ENCODE measurements around the gene NXT2.
"Not testable (repeated sequence)": the region's sequence is repeated elsewhere in the genome, so short reads cannot be mapped to it uniquely, and the experiment has no call there.

NXT2 gene

DNA sequence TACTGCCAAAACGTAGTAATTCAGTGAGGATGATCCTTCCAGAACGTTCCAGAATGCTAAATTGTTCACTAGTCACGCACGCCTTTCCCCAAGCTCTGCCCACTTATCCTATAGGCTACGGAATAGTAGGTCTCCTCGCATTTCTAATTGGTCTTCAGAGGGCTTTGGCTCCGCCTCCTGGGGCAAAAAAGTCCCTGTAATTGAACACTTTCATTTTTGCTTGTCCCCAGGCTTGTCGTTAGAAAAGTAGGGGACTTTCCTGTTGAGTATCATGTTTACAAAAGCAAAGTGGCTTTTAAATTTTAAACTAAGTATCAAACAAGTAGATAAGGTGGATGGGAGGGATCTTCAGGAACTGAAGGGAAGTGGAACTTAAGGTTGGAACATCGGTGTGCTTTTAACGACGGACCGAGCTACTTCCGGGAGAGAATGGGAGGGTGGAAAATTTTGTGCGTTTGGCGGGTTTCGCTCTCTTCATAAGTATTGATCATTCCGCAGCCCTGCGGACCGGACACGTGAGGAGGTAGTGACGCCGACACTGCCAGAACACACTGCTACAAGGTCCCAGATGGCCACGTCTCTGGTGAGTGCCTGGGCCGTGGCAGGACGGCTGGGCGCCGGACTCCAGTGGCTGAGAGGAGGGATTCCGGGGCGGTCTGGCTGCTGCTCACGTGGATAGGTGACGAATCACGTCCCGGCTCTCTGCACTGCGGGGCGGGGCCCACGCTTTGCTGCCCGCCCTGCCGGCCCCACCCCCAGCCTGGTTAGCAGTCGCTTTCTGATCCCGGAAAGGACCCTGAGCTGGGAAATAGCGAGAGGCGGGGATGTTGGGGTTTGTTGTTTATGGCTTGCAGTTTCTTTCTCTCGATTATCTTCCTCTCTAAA lies at the start of gene NXT2:
TSS of gene NXT2 (plus strand) at position 406 of the 885 bp plus-strand sequence. CDS start at position 569, 163 bp downstream.
- FAIRE-seq: peak; percentile 55

DNA sequence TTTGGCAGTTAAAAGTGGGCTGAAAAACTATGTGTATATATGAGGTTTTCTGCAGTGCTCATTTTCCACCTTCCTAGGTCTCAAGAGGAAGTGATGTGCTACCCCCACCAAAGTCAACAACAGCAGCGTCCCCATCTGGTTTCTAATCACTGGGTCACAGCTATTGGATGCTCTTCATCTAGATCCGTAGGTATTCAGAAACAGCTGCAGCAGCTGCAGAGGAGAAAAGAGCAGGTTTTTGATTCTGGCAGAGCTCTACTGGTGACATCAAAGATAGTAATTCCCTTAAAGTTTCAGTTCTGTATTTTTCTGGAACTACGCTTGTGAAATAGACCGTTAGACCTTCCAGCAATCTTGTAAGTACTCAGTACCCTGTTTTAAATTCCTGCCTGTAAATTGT lies 49.0 kb upstream of the NXT2 start:
- FAIRE-seq: no peak

DNA sequence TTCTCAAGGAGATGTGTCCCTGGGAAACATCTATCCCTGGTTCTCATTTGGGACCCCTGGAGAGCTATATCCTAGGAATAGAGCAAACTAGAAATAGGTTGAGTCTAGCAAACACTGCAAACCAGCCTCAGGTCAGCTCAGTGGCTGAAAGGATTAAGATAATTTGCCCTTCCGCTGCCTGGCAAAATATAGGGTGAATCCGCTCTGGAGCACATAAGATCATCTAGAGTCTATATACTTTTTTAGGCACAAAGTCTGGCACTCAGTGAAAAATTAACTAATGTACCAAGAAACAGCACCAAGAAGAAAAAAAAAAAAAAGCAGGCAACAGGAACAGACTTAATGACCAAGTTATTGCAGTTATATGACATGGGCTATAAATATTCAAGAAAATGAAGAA lies 47.5 kb upstream of the NXT2 start:
- FAIRE-seq: no peak

DNA sequence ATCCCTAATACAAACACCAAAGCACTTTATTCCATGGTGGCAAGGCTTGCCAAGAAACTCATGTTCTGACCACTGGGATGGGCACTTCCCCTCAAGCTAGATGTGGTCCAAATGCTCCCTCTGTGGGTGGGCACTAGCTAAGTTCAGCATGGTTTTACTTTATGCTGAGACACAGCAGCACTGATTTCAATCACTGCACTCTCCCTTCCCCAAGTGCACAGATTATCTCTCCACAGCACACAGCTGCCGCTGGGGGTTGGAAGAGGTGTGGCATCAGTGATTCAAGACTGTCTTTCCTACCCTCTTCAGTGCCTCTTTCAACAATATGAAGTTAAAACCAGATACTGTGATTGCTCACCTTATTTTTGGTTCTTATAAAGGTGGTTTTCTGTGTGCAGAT lies 38.2 kb upstream of the NXT2 start:
- FAIRE-seq: no peak

DNA sequence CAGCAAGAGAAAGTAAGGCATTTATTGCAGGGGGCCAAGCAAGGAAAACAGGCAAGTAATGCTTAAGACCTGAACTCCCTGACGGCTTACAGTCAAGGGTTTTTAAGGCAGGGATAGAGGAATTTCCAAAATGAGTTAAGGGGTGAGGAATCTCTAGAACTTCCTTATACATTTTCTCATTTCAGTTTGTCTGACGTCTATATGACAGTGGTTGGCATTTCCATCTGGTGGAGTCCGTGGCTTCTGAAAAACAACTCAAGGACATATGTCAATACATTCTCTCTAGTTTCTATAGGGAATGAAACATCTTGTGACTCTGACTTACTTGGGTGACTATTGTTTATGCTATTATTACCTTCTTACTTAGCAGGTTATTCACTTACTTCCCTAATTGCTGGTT lies 35.5 kb upstream of the NXT2 start:
- FAIRE-seq: no peak

DNA sequence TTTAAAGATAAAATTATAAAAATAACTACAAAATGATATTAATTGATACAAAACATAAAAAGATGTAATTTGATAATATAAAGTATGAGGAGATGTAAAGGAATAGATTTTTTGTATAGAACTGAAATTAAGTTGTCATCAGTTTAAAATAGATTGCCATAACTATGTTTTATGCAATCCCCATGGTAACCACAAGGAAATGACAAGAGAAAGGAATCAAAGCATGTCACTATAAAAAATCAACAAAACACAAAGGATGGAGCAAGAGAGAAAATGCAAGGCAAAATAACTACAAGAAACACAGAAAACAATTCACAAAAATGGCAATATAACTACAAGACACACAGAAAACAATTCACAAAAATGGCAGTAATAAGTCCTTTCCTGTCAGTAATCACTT lies 27.7 kb upstream of the NXT2 start:
- no peak for FAIRE-seq

DNA sequence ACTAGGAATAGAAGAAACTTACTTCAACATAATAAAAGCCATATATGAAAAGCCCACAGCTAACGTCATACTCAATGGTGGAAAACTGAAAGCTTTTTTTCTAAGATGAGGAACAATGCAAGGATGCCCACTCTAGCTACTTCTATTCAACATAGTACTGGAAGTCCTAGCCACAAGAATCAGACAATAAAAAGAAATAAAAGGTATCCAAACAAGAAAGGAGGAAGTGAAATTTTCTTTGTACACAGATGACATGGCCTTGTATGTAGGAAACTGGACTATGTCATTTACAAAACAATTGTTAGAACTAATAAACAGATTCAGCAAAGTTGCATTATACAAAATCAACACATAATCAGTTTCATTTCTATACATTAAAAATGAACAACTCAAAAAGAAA lies 25.5 kb upstream of the NXT2 start:
- no peak for FAIRE-seq

DNA sequence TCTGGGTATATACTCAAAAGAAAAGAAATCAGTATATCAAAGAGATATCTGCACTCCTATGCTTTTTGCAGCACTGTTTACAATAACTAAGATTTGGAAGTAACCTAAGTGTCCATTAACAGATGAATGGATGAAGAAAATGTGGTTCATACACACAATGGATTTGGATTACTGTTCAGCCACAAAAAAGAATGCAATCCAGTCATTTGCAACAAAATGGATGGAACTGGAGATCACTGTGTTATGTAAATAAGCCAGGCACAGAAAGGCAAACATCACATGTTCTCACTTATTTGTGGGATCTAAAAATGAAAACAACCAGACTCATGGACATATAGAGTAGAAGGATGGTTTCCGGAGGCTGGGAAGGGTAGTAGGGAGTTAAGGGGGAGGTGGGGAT lies 17.6 kb upstream of the NXT2 start:
- FAIRE-seq: no peak

DNA sequence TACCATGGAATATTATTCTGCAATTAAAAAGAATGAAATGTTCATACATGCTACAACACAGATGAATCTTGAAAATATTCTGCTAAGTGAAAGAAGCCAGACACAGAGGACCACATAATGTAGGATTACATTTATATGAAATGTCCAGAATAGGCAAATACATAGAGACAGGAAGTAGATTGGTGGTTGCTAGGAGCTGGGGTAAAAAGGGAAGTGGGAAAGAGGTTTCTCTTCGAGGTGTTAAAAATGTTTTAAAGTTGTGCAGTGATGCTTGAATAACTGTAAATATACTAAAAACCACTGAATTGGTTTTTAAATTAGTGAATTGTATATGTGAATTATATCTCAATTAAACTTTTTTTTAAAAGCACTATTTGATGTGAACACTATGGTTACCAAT lies 3.6 kb upstream of the NXT2 start:
- FAIRE-seq: peak; percentile 86

DNA sequence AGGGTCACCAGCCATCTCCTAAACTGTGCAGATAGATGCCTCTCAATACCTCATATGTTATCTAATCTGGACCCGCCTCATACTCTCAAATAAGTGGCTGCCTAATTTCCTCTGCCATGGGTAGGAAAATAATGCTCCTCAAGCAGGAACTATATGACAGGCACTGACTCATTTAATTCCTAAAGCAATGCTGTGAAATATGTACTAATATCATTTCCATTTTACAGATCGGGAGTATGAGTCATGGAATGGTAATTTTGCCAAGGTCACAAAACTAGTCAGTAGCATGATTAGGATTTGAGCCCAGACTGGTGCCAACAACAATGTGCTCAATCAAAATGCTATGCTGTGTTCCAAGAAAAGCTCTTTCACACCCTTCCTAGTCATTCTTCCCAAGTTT lies 3.0 kb upstream of the NXT2 start:
- FAIRE-seq: no peak

DNA sequence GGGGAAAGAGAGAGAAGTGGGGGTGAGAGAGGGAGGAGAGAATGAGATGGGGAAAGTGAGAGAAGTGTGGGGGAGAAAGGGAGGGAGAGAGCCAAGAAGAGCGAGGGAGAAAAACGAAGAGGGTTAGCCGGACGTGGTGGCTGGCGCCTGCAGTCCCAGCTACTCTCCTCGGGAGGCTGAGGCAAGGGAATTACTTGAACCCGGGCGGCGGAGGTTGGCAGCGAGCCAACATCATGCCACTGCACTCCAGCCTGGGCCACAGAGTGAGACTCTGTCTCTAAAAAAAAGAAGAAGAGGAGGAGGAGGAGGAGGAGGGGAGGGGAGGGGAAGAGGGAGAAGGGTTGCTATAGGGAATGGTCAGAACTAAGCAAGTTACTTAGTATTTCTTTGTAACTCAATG lies 1.7 kb upstream of the NXT2 start:
- no peak for FAIRE-seq

DNA sequence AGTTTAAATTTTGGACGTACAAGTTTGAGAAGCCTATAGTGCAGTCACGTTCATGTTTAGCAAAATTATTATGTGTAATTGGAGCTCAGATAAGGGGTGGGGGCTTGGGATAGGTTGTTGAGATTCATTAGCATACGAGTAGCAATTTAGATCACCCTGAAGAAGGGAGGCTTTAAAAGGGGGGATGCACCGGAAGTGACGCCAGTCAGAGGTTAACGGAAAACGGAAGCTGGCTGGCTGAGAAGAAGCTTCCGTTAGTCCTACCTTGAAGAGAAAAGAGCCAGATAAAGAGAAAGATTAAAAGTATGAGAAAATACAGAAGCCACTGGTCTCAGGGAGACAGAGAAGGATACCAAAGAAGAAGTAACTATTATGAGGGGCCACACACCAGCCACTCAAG lies 1.1 kb upstream of the NXT2 start:
- no peak for FAIRE-seq

DNA sequence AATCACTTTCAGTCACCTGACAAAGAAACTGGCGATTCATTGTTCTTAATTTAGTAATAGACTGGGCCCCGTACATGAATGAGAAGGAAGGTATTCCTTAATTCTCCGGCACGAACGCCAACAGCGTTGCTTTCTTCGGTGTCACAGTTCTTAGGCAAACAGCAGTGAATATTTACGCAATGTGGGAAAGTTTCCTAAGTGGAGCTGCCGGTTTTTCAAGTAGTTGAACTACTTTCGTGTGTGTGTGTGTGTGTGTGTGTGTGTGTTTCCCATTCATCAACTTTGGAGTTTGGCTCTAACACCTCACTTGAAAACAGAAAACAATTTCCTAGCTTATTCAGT lies 651 bp downstream of the NXT2 start:
- peak; percentile 88 for FAIRE-seq

DNA sequence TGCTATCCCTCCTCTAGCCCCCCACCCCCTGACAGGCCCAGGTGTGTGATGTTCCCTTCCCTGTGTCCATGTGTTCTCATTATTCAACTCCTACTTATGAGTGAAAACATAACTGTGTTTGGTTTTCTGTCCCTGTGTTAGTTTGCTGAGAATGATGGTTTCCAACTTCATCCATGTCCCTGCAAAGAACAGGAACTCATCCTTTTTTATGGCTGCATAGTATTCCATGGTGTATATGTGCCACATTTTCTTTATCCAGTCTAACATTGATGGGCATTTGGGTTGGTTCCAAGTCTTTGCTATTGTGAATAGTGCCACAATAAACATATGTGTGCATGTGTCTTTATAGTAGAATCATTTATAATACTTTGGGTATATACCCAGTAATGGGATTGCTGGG lies 2.4 kb downstream of the NXT2 start:
- FAIRE-seq: not testable (repeated sequence)

DNA sequence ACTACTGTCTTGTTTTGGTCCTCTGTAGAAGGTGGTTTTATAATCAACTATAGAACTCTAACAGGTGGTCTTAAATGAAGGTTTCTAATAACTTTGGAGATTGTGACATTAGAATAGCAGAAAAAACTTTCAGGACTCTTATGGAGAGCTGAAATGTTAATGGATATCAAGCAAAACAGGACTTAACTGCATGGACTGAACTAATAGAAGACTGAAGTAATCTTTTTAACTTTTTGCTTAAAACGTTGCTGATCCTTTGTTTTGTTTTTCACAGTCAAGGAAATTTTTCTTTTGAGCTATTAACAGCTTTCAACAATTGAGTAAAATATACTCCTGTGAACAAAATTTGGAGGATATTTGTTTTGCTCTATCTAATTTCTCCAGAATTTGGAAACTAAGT lies 17.2 kb downstream of the NXT2 start:
- FAIRE-seq: no peak

DNA sequence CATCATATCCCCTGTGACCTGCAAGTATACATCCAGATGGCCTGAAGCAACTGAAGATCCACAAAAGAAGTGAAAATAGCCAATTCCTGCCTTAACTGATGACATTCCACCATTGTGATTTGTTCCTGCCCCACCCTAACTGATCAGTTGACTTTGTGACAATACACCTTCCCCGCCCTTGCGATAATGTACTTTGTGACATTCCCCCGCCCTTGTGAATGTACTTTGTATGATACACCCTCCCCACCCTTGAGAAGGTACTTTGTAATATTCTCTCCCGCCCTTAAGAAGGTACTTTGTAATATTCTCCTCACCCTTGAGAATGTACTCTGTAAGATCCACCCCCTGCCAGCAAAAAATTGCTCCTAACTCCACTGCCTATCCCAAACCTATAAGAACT lies 39.4 kb downstream of the NXT2 start:
- FAIRE-seq: not testable (repeated sequence)

DNA sequence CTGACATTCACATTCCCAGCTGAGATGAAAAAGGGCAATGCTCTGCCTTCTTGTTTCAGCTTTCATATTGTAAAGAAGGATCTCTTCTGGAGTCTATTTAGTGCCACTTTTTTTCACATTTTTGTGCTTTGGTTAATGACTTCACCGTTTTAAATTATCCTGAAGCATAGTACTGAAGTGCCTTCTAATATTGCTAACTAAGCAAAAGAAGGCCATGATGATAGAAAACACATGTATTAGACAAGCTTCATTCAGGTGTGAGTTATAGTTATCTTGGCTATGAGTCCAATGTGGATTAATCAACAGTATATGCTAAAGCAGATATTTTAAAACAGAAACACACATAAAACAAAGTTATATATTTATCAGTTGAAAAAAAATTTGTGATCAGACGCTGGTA lies 40.4 kb downstream of the NXT2 start:
- no peak for FAIRE-seq

DNA sequence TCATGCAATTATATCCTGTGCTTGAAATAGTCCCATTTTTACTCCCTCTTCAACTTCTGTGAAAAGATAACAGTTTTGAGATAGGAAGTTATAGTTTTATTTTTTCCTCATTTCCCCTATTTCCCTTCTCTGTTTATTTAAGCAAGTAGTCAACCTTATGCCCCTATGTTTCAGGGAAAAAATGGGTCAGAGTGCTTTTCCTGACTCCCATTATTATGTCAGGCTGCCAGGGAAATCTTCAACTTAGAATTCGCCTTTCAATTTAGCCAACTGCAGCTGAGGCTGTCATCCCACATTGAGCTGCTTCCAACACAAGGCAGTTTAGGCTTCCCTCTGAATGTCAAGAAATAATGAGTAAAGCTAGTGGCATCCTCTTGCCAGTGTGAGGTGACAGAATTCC lies 42.3 kb downstream of the NXT2 start:
- no peak for FAIRE-seq

DNA sequence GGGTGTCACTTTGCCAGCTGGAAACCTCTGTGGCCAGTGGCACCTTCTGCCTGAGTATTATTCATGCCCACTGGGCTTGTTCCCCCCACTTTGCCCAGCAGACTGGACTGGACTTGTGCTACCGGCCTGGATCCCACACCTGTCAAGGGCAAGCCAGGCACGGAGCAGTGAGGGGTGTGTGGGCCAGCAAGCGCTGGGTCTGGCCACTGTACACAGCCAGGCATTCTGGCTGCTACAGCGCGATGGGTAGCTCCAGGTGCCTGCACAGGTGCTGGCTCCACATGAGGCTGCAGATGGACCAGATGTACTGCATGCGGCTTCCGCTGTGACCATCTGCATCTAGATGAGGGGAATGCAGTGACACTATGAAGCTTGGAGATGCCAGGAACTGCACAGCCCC lies 48.8 kb downstream of the NXT2 start:
- no peak for FAIRE-seq

DNA sequence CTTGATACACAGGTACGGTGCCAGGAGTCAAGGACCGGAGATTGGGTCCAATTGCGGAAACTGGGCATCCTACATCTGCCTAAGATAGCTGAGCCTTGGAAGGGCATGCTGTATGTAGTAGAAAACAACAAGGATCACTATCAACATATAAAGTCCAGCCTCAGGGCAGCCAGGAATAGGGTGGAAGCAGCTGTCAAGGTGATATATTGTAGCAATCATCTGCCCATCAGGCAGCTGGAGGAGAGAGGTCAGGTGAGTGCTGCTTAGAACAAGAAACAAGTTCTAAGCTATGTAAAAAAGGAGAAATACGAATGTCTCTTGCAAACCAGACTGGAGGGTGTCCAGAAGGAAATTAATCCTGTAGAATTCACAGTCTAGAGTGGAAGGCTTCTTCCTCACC lies 53.5 kb downstream of the NXT2 start:
- no peak for FAIRE-seq
